ENCODE results near the gene ASB7. TPM values are rescaled to one million over a fixed set of nuclear protein-coding genes. Genes with fewer than 3 reads are reported as not detected.

The ASB7 gene
- total and polyA plus RNA-seq, 12 donors: 2.9 to 7.0 (median 5.8) TPM

DNA sequence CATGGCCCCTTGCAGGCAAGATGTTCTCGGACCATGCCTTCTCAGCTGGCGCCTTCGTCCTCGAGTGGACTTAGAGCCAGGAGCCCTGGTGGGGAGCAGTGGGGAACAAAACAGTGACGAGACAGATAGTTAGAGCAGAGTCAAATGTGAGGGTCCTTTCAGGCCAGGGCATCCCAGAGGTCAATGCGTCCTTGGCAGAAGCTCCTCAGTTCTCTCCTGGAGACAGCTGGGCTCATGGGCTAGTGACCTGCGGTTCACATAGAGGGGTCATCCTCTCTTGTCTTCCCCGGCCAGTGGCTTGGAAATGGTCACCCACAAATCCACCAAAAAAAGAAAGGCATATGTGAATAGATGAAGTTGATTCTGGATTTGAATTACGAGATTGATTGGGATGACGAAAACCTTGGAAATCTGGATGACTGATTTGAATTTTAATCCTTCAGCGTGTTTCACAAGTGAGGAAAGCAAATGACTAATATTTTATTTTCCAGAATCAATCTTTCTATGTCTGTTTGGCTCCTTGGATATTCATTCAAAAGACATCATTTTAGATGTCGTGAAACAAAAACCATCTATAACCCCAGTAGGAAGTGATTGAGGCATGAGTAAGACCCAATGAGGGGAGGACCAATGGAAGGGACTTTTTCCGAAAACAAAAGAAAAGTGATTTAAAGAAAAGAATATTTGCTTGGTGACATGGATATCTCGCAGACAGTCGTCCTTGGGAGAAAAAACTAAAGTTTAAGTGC is 84.5 kb downstream of the ASB7 start:
- Histone ChIP-seq H3K27ac (peak overlapping the region in 8 of 10 donors; percentile 3 to 87 (median 62)), H3K9me3 (no peaks in the 10 kb centered on the region), H3K36me3 (no peaks in the 10 kb centered on the region), H3K27me3 (peaks cover 0 to 21% (median 0%) of the 10 kb centered on the region in 7 donors), H3K4me1 (peaks cover 0 to 14% (median 0%) of the 10 kb centered on the region in 9 donors), H3K4me3 (no peak overlapping the region)
- TF ChIP-seq, protein P1, sequence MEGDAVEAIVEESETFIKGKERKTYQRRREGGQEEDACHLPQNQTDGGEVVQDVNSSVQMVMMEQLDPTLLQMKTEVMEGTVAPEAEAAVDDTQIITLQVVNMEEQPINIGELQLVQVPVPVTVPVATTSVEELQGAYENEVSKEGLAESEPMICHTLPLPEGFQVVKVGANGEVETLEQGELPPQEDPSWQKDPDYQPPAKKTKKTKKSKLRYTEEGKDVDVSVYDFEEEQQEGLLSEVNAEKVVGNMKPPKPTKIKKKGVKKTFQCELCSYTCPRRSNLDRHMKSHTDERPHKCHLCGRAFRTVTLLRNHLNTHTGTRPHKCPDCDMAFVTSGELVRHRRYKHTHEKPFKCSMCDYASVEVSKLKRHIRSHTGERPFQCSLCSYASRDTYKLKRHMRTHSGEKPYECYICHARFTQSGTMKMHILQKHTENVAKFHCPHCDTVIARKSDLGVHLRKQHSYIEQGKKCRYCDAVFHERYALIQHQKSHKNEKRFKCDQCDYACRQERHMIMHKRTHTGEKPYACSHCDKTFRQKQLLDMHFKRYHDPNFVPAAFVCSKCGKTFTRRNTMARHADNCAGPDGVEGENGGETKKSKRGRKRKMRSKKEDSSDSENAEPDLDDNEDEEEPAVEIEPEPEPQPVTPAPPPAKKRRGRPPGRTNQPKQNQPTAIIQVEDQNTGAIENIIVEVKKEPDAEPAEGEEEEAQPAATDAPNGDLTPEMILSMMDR (IDR thresholded peaks at IDR 0.05): no peak
- DNase-seq (no peak), ATAC-seq (peak in 3 of 8 donors; percentile 6 to 25 (median 8))
- whole genome bisulfite sequencing, 2 donors: 84% methylated on average over 15 of the region's 15 CpGs
- intact Hi-C loops (cut with DNase I): no loop called here

DNA sequence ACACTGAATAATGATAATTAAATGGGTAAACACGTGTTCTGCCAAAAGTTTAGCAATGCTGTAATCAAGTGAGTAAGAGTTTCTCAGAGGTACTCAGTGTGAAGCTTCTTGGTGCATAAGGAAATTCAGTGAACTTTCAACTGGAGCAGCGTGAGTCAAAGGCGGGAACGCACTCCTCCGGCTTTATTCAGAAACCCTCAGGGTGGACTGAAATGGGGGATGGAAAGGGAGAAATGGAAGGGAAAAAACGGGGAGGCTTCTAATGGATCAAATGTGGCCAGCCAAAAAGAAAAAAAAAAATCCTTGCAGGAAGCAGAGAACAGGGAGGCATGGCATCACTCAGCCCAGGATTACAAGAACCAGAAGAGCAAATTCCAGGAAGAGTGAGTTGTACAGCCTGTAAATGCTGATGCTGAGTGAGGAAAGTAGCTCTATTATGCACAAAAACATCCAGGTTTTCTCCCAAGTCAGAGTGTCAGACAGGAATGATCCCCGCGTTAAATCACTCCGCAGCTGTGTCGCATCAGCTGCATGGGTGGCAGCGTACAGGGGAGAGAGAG is 85.3 kb downstream of the ASB7 start:
- DNase-seq (no peak), ATAC-seq (peak in 7 of 8 donors; percentile 25 to 72 (median 49))
- Histone ChIP-seq H3K4me1 (peaks cover 0 to 14% (median 0%) of the 10 kb centered on the region in 9 donors), H3K36me3 (no peaks in the 10 kb centered on the region), H3K9me3 (no peaks in the 10 kb centered on the region), H3K4me3 (no peak overlapping the region), H3K27ac (peak overlapping the region in 6 of 10 donors; percentile 9 to 87 (median 58)), H3K27me3 (peaks cover 0 to 21% (median 0%) of the 10 kb centered on the region in 7 donors)
- 56 to 64% methylated on average over 11 of the region's 11 CpGs for WGBS, 2 donors
- TF ChIP-seq, protein P1 (IDR thresholded peaks at IDR 0.05): no peak
- intact Hi-C loops (cut with DNase I): no loop called here

DNA sequence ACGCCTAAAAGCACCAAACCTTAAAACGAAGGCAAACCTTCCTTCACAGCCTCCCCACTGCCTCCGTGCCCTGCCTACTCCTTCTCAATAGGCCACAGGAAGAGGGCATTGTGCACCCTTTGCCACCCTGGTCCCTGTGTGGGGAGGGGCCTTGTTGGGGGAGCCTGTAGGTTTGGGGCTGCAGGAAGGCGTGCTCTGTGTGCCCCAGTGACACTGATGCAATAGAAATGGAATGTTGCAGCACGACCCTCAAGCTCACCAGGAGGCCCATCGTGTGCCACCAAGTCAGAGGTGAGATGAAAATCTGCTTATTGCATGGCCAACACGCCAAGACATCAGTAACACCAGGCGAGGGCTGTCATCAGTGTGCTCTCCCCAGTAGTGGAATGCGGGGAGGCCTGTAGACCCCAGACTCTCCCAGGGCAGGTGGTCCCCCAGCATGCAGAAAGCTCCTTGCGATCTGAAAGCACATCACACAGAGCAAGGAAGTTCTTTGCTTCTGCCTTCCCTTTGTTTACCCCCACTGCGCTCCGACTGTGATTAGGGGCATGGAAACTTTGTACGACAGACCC is 86.2 kb downstream of the ASB7 start:
- TF ChIP-seq, protein P1 (IDR thresholded peaks at IDR 0.05): no peak
- Histone ChIP-seq H3K9me3 (no peaks in the 10 kb centered on the region), H3K27me3 (peaks cover 0 to 21% (median 0%) of the 10 kb centered on the region in 7 donors), H3K36me3 (no peaks in the 10 kb centered on the region), H3K4me1 (peaks cover 0 to 14% (median 0%) of the 10 kb centered on the region in 9 donors), H3K4me3 (no peak overlapping the region), H3K27ac (peak overlapping the region in 5 of 10 donors; percentile 8 to 87 (median 55))
- intact Hi-C loops (cut with DNase I): no loop called here
- ATAC-seq (no peak), DNase-seq (no peak)
- WGBS, 2 donors: 70 to 80% methylated on average over 13 of the region's 13 CpGs

DNA sequence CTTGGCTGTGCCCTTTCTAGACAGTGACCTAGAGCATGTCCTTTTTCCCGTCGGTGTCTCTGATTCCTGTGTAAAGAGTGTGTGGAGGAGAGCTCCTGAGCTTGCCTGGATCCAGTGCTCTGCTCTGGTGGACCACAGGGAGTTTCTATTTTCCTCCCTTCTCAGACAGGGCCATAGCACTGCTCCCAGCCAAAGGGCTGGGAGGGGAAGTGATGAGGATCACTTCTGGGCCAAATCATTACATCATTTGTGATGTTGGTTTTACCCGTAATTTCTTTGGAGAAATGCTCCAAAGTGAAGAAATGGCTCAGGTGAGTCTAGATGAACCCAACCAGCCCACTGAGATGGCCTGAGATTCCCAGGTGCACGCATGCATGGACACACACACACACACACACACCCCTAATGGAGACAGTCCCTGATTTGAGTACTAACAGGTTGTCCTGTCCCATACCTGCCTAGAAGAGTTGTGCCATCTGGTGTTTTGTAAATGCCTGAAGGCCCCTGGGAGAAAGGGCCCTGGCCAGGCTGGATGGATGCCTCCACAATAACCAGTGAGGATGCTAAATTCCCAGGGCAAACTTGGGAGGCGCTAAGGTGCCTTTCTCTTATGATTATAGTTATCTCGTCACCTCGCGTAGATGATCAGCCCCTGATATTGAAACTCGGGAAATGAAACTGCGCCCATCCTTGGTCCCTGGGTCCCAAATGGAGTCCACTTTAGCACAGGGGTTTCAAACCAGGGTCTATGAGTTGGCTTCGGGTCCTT is 86.9 kb downstream of the ASB7 start:
- no peak for DNase-seq
- intact Hi-C loops (cut with DNase I): no loop called here
- Histone ChIP-seq H3K9me3 (no peaks in the 10 kb centered on the region), H3K27ac (peak overlapping the region in 1 of 10 donors; percentile 87), H3K36me3 (no peaks in the 10 kb centered on the region), H3K4me3 (no peak overlapping the region), H3K27me3 (peaks cover 0 to 21% (median 0%) of the 10 kb centered on the region in 7 donors), H3K4me1 (peaks cover 0 to 14% (median 1%) of the 10 kb centered on the region in 9 donors)
- no peak for ATAC-seq
- TF ChIP-seq, protein P1 (IDR thresholded peaks at IDR 0.05): no peak
- 83 to 87% methylated on average over 11 of the region's 11 CpGs for WGBS, 2 donors
